ENCODE results near the gene PLCG1. TPM values are rescaled to one million over a fixed set of nuclear protein-coding genes. Genes with fewer than 3 reads are reported as not detected.

PLCG1 gene
- total and polyA plus RNA-seq, 2 of the 8 experiments (the other 6 are each of a cell fraction or from before 2014, with no cell fraction given) = 103 to 154 TPM

DNA sequence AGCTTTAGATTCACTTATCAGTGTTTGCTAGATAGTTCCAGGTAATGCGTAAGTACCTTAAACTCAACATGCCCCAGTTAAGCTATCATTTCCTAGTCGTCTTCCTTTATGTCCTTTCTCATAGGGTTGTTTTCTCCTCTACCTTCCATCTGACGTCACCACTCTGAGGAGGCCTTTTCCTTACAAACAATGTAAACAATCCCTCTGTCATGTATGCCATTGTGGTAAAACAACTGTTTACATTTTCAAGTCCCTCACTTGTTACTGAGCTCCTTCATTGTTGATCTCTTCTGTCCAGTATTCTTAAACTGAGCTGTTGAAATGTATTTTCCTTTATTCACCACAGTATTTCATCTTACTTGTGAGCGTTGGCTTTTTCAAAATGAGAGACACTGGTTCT lies 45.4 kb upstream of the PLCG1 start:
- Histone ChIP-seq H3K4me3 (ENCODE audit: extremely low read depth in 1 of 4, insufficient read depth in 2 of 4, low read depth in 3 of 4, low read length in 4 of 4) (no peak overlapping the region), H3K27me3 (replicated peaks in 1 of 4; ENCODE audit: control insufficient read depth in 3 of 4, extremely low read depth in 1 of 4, insufficient read depth in 3 of 4, low read length in 3 of 4) (no peaks in the 10 kb centered on the region), H2AK5ac (ENCODE audit: low read depth, low read length) (no peak overlapping the region), H2BK15ac (ENCODE audit: low read length) (no peak overlapping the region), H3K4me1 (replicated peaks in 1 of 4; ENCODE audit: control insufficient read depth in 3 of 4, insufficient read depth in 4 of 4, low read length in 3 of 4) (no peaks in the 10 kb centered on the region), H4K5ac (ENCODE audit: insufficient read length, low read depth, low read length) (no peak overlapping the region), H3K23ac (ENCODE audit: insufficient read length) (no peak overlapping the region), H3K36me3 (ENCODE audit: control insufficient read depth in 2 of 4, insufficient read depth in 4 of 4, low read length in 3 of 4) (peaks cover 12 to 47% (median 31%) of the 10 kb centered on the region in 4 experiments), H3K4ac (replicated peaks; ENCODE audit: insufficient read length, low read depth, low read length) (no peak overlapping the region), H3K79me2 (ENCODE audit: control insufficient read depth in 1 of 2, insufficient read depth in 2 of 2, low read length in 2 of 2) (no peaks in the 10 kb centered on the region), H3K23me2 (ENCODE audit: low read depth, low read length) (no peaks in the 10 kb centered on the region; the same call in 1 of the 2 replicates), H3K27ac (ENCODE audit: low read depth, low read length) (no peak overlapping the region), H3K56ac (replicated peaks; ENCODE audit: insufficient read length, low read depth, low read length) (no peak overlapping the region), H3K18ac (ENCODE audit: extremely low read depth, low read length) (no peak overlapping the region), H4K91ac (replicated peaks; ENCODE audit: insufficient read length, low read length) (no peak overlapping the region), H3K14ac (ENCODE audit: insufficient read length) (no peak overlapping the region), H3K9ac (replicated peaks in 1 of 4; ENCODE audit: extremely low read depth in 1 of 4, low read depth in 3 of 4, low read length in 3 of 4) (no peak overlapping the region), H3K4me2 (ENCODE audit: insufficient read depth in 1 of 2, low read depth in 2 of 2, low read length in 2 of 2) (no peak overlapping the region), H3K9me3 (ENCODE audit: insufficient read depth in 2 of 2, low read depth in 1 of 2, low read length in 1 of 2) (no peaks in the 10 kb centered on the region), H3K79me1 (ENCODE audit: low read depth, low read length) (no peaks in the 10 kb centered on the region), H4K8ac (ENCODE audit: extremely low read depth, insufficient read depth, low read length) (no peak overlapping the region), H2BK20ac (ENCODE audit: low read length) (no peak overlapping the region), H2BK120ac (replicated peaks; ENCODE audit: low read depth, low read length) (no peak overlapping the region), H4K20me1 (replicated peaks in 1 of 2; ENCODE audit: control insufficient read depth in 1 of 2, insufficient read depth in 2 of 2, low read length in 2 of 2) (peaks cover 0 to 7% of the 10 kb centered on the region in 2 experiments), H2BK12ac (ENCODE audit: low read depth, low read length) (no peak overlapping the region), H2BK5ac (ENCODE audit: low read depth, low read length) (no peak overlapping the region), H2AFZ (ENCODE audit: low read length) (no peak overlapping the region)
- 91% methylated on average over 4 of the region's 4 CpGs; no CpG with 5 or more reads in 1 of the 2 experiments for WGBS, 2 experiments (ENCODE audit: extremely low coverage in 1 of 2, insufficient coverage in 1 of 2, insufficient read length in 1 of 2, insufficient replicate concordance in 2 of 2, low coverage in 1 of 2, low lambda C conversion rate in 2 of 2, missing lambda C conversion rate in 1 of 2)
- CTCF ChIA-PET (ENCODE audit: partially characterized antibody) = interaction anchor here (0.8 to 9.6 kb wide), 6 partner anchors 13 to 130 kb away, joined by 3 to 99 read pairs (median 4); no protein-coding TSS in a partner anchor
- DNase-seq (ENCODE audit: low read depth in 1 of 2, low spot score in 2 of 2) (no peak), FAIRE-seq (no peak)
- POLR2A ChIA-PET (ENCODE audit: partially characterized antibody) = no interaction called here
- TF ChIP-seq, protein P1, sequence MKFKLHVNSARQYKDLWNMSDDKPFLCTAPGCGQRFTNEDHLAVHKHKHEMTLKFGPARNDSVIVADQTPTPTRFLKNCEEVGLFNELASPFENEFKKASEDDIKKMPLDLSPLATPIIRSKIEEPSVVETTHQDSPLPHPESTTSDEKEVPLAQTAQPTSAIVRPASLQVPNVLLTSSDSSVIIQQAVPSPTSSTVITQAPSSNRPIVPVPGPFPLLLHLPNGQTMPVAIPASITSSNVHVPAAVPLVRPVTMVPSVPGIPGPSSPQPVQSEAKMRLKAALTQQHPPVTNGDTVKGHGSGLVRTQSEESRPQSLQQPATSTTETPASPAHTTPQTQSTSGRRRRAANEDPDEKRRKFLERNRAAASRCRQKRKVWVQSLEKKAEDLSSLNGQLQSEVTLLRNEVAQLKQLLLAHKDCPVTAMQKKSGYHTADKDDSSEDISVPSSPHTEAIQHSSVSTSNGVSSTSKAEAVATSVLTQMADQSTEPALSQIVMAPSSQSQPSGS (IDR thresholded peaks at IDR 0.05; ENCODE audit: low read length) = no peak
- TF ChIP-seq, protein P2, sequence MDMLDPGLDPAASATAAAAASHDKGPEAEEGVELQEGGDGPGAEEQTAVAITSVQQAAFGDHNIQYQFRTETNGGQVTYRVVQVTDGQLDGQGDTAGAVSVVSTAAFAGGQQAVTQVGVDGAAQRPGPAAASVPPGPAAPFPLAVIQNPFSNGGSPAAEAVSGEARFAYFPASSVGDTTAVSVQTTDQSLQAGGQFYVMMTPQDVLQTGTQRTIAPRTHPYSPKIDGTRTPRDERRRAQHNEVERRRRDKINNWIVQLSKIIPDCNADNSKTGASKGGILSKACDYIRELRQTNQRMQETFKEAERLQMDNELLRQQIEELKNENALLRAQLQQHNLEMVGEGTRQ (IDR thresholded peaks at IDR 0.05; ENCODE audit: low read length) = no peak
- TF ChIP-seq ZNF274 (IDR thresholded peaks at IDR 0.05; ENCODE audit: borderline replicate concordance, extremely low read depth, low read length) = no peak
- no peak for TF ChIP-seq EP300 (IDR thresholded peaks at IDR 0.05; ENCODE audit: borderline replicate concordance in 1 of 2, low read depth in 2 of 2, low read length in 2 of 2)
- no peak for TF ChIP-seq KDM5A (IDR thresholded peaks at IDR 0.05; ENCODE audit: low read length)
- no peak for TF ChIP-seq TAF7 (optimal IDR thresholded peaks at IDR 0.05; ENCODE audit: borderline replicate concordance, low read depth, low read length)
- no peak for TF ChIP-seq EZH2 (IDR thresholded peaks at IDR 0.05; ENCODE audit: low read depth, low read length, severe bottlenecking)
- TF ChIP-seq SUZ12 (IDR thresholded peaks at IDR 0.05; ENCODE audit: low read length) = no peak
- TF ChIP-seq, protein P3, sequence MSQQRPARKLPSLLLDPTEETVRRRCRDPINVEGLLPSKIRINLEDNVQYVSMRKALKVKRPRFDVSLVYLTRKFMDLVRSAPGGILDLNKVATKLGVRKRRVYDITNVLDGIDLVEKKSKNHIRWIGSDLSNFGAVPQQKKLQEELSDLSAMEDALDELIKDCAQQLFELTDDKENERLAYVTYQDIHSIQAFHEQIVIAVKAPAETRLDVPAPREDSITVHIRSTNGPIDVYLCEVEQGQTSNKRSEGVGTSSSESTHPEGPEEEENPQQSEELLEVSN (IDR thresholded peaks at IDR 0.05) = no peak
- TF ChIP-seq SIRT6 (IDR thresholded peaks at IDR 0.05; ENCODE audit: low read length) = no peak
